ENCODE measurements around the gene JMJD7.

JMJD7 gene

GRCh38 chr15:41790756-41791546 lies 36.9 kb upstream of the JMJD7 start:
- Histone ChIP-seq H3K4me3 (ENCODE audit: low read depth, low read length) (no peak overlapping the region), H3K9me3 (no peaks in the 10 kb centered on the region)
- TF ChIP-seq CTCF (IDR thresholded peaks at IDR 0.05; ENCODE audit: low read depth, low read length) = no peak

GRCh38 chr15:41791547-41791937 lies 36.4 kb upstream of the JMJD7 start:
- no peak for DNase-seq

More at GRCh38 chr15:41790756-41791546, 36.9 kb upstream of the JMJD7 start:
- DNase-seq = no peak
- no peaks in the 10 kb centered on the region for H3K27me3 ChIP-seq
- peaks cover 9% of the 10 kb centered on the region for H3K4me1 ChIP-seq
- no peaks in the 10 kb centered on the region; the same call in 1 of the 2 replicates for H3K36me3 ChIP-seq

GRCh38 chr15:41792000-41792637 lies 35.8 kb upstream of the JMJD7 start:
- Histone ChIP-seq H3K4me3 (ENCODE audit: low read depth, low read length) (no peak overlapping the region), H3K9me3 (no peaks in the 10 kb centered on the region), H3K27me3 (no peaks in the 10 kb centered on the region), H3K36me3 (no peaks in the 10 kb centered on the region; the same call in 1 of the 2 replicates), H3K4me1 (peaks cover 9% of the 10 kb centered on the region)
- no peak for TF ChIP-seq CTCF (IDR thresholded peaks at IDR 0.05; ENCODE audit: low read depth, low read length)
- no peak for DNase-seq

More at GRCh38 chr15:41791547-41791937, 36.4 kb upstream of the JMJD7 start:
- Histone ChIP-seq H3K9me3 (no peaks in the 10 kb centered on the region), H3K27me3 (no peaks in the 10 kb centered on the region), H3K36me3 (no peaks in the 10 kb centered on the region; the same call in 1 of the 2 replicates), H3K4me1 (peaks cover 9% of the 10 kb centered on the region), H3K4me3 (ENCODE audit: low read depth, low read length) (no peak overlapping the region)
- TF ChIP-seq CTCF (IDR thresholded peaks at IDR 0.05; ENCODE audit: low read depth, low read length) = no peak

- TF ChIP-seq CTCF (IDR thresholded peaks at IDR 0.05; ENCODE audit: low read depth, low read length) = no peak
- peaks cover 9% of the 10 kb centered on the region for H3K4me1 ChIP-seq
- no peak overlapping the region for H3K4me3 ChIP-seq (ENCODE audit: low read depth, low read length)
- H3K9me3 ChIP-seq = no peaks in the 10 kb centered on the region
- no peaks in the 10 kb centered on the region for H3K27me3 ChIP-seq
- no peak for DNase-seq
- H3K36me3 ChIP-seq = no peaks in the 10 kb centered on the region; the same call in 1 of the 2 replicates
Measured at GRCh38 chr15:41794081-41794480, 33.8 kb upstream of the JMJD7 start.

- DNase-seq = no peak
- no peak overlapping the region for H3K4me3 ChIP-seq (ENCODE audit: low read depth, low read length)
- H3K27me3 ChIP-seq = no peaks in the 10 kb centered on the region
- peaks cover 4% of the 10 kb centered on the region for H3K4me1 ChIP-seq
- H3K9me3 ChIP-seq = no peaks in the 10 kb centered on the region
- 0 out of 2 replicates have a peak, but pooled peaks cover under 1% of the 10 kb centered on the region for H3K36me3 ChIP-seq
- TF ChIP-seq CTCF (IDR thresholded peaks at IDR 0.05; ENCODE audit: low read depth, low read length) = no peak
Measured at GRCh38 chr15:41795996-41796856, 31.7 kb upstream of the JMJD7 start.
